ENCODE results near the gene RPTOR.

RPTOR gene

DNA sequence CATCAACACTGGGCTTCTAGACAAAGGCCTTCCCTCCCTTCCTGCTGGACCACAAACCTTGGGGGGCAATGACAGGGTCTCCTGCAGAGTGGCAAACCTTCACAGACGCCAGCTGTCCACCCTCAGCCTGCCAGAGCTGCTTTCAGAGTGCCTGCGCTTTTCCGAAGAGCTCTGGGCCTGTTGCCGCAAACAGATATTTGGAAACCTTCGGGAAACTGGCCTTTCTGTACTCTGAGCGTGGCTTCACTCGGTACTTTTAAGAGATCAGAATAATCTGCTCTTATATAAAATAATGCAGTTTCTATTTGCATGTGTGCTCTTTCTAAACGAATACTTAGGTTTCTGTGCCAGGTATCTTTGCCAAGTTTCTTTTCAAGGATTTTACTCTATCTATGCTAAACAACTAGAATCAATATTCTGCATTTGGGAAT lies 294.9 kb downstream of the RPTOR start:
- DNase-seq (ENCODE audit: low spot score), result no peak
- TF ChIP-seq, protein P1, sequence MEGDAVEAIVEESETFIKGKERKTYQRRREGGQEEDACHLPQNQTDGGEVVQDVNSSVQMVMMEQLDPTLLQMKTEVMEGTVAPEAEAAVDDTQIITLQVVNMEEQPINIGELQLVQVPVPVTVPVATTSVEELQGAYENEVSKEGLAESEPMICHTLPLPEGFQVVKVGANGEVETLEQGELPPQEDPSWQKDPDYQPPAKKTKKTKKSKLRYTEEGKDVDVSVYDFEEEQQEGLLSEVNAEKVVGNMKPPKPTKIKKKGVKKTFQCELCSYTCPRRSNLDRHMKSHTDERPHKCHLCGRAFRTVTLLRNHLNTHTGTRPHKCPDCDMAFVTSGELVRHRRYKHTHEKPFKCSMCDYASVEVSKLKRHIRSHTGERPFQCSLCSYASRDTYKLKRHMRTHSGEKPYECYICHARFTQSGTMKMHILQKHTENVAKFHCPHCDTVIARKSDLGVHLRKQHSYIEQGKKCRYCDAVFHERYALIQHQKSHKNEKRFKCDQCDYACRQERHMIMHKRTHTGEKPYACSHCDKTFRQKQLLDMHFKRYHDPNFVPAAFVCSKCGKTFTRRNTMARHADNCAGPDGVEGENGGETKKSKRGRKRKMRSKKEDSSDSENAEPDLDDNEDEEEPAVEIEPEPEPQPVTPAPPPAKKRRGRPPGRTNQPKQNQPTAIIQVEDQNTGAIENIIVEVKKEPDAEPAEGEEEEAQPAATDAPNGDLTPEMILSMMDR (IDR thresholded peaks at IDR 0.05; ENCODE audit: extremely low read depth, missing control alignments), result no peak

DNA sequence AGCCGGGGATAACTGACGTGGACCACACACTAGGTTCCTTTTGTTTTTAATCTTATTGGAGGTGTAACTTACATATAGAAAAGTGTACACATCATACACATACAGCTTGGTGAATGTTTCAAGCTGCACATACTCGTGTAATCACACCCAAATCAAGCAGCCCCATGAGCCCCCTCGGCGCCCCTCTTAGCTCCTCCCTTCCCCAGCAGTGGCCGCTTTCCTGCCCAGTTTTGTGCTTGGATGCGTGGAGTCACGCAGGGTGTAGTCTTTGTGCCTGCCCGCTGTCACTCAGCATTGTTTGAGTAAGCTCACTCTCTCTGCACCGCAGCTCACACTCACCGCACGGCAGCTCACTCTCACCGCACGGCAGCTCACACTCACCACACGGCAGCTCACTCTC lies 295.3 kb downstream of the RPTOR start:
- TF ChIP-seq, protein P1 (IDR thresholded peaks at IDR 0.05; ENCODE audit: extremely low read depth, missing control alignments), result no peak
- DNase-seq (ENCODE audit: low spot score), result no peak

DNA sequence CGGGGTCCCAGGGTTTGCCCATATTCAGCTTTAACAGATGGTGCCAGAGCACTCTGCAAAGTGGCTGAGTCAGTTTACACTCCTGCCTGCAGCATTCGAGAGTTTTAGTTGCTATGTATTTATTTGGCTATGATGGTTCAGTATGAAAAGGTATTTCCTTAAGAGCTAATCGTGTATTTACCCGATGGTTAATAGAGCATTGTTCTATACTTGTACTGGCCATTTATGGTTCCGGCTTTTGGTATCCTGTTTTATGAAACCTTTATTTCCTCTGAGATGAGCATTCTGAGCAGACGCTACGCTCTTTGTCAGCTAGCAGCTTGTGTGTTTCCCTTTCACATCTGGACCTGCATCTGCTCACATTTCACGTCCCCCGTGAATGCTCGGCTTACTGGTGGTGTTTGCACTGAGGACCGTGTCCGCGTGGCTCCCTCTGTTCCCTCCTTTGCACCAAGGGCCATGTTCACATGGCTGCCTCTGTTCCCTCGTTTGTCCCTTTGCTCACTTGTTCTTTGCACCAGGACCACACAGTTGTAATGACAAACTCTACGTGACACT lies 297.9 kb downstream of the RPTOR start:
- TF ChIP-seq, protein P1 (IDR thresholded peaks at IDR 0.05; ENCODE audit: extremely low read depth, missing control alignments), result no peak
- DNase-seq (ENCODE audit: low spot score), result no peak

DNA sequence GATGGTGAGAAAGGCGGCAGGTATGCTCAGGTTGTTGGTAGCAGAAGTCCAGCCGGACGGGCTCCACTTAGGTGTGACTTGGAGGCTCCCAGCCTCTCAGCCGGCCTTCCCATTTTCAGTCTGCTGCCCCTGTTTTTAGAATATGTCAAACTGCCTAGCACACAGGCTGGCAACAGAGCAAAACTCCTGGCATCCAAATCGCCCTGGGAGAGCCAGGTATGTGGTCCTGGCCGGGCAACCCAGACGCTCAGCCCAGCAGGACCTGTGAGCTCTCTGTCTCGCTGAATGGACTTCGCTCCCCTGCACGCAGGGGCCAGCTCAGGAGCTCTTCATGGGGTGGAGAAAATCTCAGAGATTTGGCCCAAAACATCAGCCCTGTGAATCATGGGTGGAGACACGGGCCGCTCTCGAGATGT lies 299.1 kb downstream of the RPTOR start:
- no peak for DNase-seq (ENCODE audit: low spot score)
- TF ChIP-seq, protein P1 (IDR thresholded peaks at IDR 0.05; ENCODE audit: extremely low read depth, missing control alignments), result no peak

DNA sequence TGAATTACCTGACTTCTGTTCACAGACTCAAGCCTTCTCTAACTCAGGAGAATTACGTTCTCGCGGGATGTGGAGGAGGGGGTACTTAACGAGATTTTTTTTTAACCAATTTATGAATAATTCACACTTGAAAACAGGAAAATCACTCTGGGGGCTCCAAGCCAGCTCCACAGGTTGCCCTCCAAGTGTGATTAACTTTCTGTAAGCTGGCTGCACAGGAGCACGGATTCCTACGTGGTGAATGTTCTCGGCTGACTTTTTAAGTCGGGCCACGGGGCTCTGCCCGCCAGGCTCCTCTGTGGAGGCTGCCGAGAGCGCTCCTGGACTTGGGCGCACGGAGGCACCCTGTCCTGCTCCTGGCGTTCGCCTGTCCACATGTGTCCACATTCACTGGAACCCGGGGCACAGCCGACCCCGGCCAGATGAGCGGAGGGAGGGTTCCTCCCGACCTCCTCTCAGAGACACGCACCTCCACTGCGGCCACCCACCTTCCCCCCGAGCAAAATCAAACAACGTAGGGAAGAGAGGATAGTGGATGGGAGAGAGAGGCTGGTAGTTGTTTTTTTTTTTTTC lies 299.9 kb downstream of the RPTOR start:
- no peak for DNase-seq (ENCODE audit: low spot score)
- TF ChIP-seq, protein P1 (IDR thresholded peaks at IDR 0.05; ENCODE audit: extremely low read depth, missing control alignments), result no peak

DNA sequence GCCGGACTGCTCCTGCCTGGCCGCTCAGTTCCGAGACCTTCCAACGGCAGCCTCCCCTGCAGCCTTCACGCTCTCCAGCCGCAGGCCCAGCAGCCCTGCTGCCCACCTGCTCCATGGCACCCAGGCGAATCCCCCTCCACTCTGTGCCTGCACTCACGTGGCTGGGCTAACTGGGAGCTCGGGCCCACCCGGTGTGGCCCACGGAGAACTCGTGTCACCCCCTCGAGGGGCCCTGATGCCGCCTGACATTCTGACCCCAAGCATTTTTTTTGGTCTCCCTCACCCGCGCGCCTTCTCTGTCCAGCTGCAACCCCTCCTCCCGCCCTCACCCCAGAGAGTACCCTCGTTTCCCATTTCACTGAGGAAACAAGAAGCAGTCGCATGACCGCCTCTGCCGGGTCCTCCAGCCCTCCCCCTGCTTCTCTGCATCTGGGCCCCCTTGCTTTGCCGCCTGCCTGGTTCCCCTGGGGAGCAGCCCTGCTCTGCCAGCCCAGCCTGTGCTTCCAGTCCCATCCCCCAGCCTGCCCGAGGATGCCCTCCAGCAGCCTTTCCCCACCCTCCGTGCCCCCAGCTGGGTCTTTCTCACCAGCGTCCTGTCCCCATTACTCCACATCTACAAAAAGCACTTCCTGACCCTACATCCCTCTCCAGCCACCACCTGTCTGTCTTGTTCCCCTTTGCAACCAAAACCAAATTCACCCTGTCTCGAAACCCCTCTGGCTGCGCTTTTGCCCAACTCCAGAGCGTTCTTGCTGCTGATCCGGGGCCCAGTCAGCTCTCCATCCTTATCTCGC lies 300.6 kb downstream of the RPTOR start:
- DNase-seq (ENCODE audit: low spot score), result no peak
- TF ChIP-seq, protein P1 (IDR thresholded peaks at IDR 0.05; ENCODE audit: extremely low read depth, missing control alignments), result no peak

All from GM20000 (cell line).